K562 (cell line): ENCODE measurements around the gene KIF26A. TPM values are rescaled to one million over a fixed set of nuclear protein-coding genes. Genes with fewer than 3 reads are reported as not detected.

ENCODE experiments used
- ATAC-seq: fragments of 200-7000 bp; cut with Tn5 transposase; 3 replicates; pipeline ENCODE4 v1.9.1; 2020; ENCODE audit warnings: moderate library complexity
- BruUV-seq: library from RNA; stranded (reverse); fragments of 400-500 nt; replicated peaks from 2 replicates; lab custom pipeline; 2021; lab: Mats Ljungman, UMichigan
- CTCF ChIA-PET: fragments of 300-600 bp; formaldehyde crosslinking; extraction: SDS; loops from one replicate; lab custom pipeline; 2021; ENCODE audit warnings: low intra/inter-chr PET ratio; lab: Yijun Ruan, JAX
- POLR2A ChIA-PET: fragments of 300-600, 350-650 bp; sonication (Branson Sonifier 250); formaldehyde crosslinking; extraction: SDS; loops from one replicate; lab custom pipeline; 2021; ENCODE audit warnings: antibody characterized with exemption, inconsistent platforms; lab: Yijun Ruan, JAX
- DNase-seq, 4 experiments: peaks; one replicate each; pipeline versions ENCODE4 v3.0.0 to v3.0.0-alpha.2; 2011 to 2018; ENCODE audit warnings: low spot score in 3 of 4, mixed read lengths in 3 of 4; ENCODE audit errors: extremely low read depth in 1 of 4
- FAIRE-seq: peaks from 2 replicates; lab custom pipeline; 2011; peaks lifted over from hg19 to GRCh38; lab: Jason Lieb, UNC
- H2AFZ ChIP-seq: 2 replicates; pipeline ENCODE4 v1.6.0; 2011; ENCODE audit warnings: low read depth, low read length, control low read depth, inconsistent platforms
- H3K27ac ChIP-seq: fragments of 200-600 bp; 3 replicates; pipeline ENCODE4 v1.8.0; 2011; ENCODE audit warnings: low read depth, mild to moderate bottlenecking, control low read depth, inconsistent platforms, low read length, moderate library complexity, mixed read lengths; ENCODE audit errors: extremely low read depth
- H3K27me3 ChIP-seq, 2 experiments: fragments of 300-600 bp in 1 of 2; 2 replicates in 1 of 2; 3 replicates in 1 of 2; pipeline versions ENCODE4 v1.6.0 to v1.8.0; 2011; ENCODE audit warnings: inconsistent platforms in 2 of 2, low read length in 2 of 2, mild to moderate bottlenecking in 1 of 2, mixed read lengths in 1 of 2, moderate library complexity in 1 of 2; ENCODE audit not compliant: control insufficient read depth in 2 of 2, insufficient read depth in 2 of 2
- H3K36me3 ChIP-seq: fragments of 300-600 bp; 3 replicates; pipeline ENCODE4 v1.8.0; 2011; ENCODE audit warnings: mild to moderate bottlenecking, low read length, inconsistent platforms; ENCODE audit not compliant: control insufficient read depth, insufficient read depth
- H3K4me1 ChIP-seq, 2 experiments: fragments of 200-600 bp in 1 of 2; replicated peaks in 1 of 2; 2 replicates in 1 of 2; 3 replicates in 1 of 2; pipeline versions ENCODE4 v1.5.1 to v1.8.0; 2011; ENCODE audit warnings: inconsistent platforms in 2 of 2, low read length in 2 of 2, mild to moderate bottlenecking in 1 of 2, mixed read lengths in 1 of 2, moderate library complexity in 1 of 2; ENCODE audit not compliant: control insufficient read depth in 2 of 2, insufficient read depth in 2 of 2
- H3K4me2 ChIP-seq: 2 replicates; pipeline ENCODE4 v1.6.1; 2011; ENCODE audit warnings: low read length, control low read depth, inconsistent platforms, mixed read lengths; ENCODE audit not compliant: insufficient read depth
- H3K4me3 ChIP-seq: fragments of 200-600 bp; sonication (generic), shearing (Covaris generic); 2 replicates; pipeline ENCODE4 v1.5.1; 2016; ENCODE audit warnings: control low read depth, inconsistent platforms
- H3K79me2 ChIP-seq: fragments of 200-600 bp; 3 replicates; pipeline ENCODE4 v1.8.0; 2011; ENCODE audit warnings: low read length, inconsistent platforms; ENCODE audit not compliant: control insufficient read depth, insufficient read depth
- H3K9ac ChIP-seq, 2 experiments: 2 replicates each; pipeline versions ENCODE4 v1.6.0 to v1.6.1; 2011; ENCODE audit warnings: low read depth in 2 of 2, low read length in 2 of 2, control low read depth in 1 of 2, inconsistent platforms in 1 of 2, mild to moderate bottlenecking in 1 of 2, mixed read lengths in 1 of 2; ENCODE audit not compliant: insufficient read depth in 1 of 2
- H3K9me1 ChIP-seq: one replicate; pipeline ENCODE4 v1.6.0; 2011; ENCODE audit warnings: inconsistent platforms, mild to moderate bottlenecking, low read length, moderate library complexity; ENCODE audit not compliant: control insufficient read depth, insufficient read depth
- H3K9me3 ChIP-seq: replicated peaks from 2 replicates; pipeline ENCODE4 v1.5.1; 2011; ENCODE audit warnings: low read depth, low read length, inconsistent platforms; ENCODE audit not compliant: control insufficient read depth, insufficient read depth
- H4K20me1 ChIP-seq: replicated peaks from 2 replicates; pipeline ENCODE4 v1.6.1; 2011; ENCODE audit warnings: low read length, inconsistent platforms, mixed read lengths; ENCODE audit not compliant: control insufficient read depth, insufficient read depth
- NR2C2 ChIP-seq, 2 experiments: fragments of 200-800 bp in 1 of 2; sonication (Bioruptor generic) in 1 of 2; sonication (generic) in 1 of 2; formaldehyde crosslinking in 1 of 2; IDR thresholded peaks; 2 replicates each; pipeline versions ENCODE4 v1.6.1 to v1.8.0; 2016 to 2022; ENCODE audit warnings: mild to moderate bottlenecking in 1 of 2, missing compliant biosample characterization in 1 of 2, missing genetic modification characterization in 1 of 2, missing genetic modification reagents in 1 of 2
- OTX1 ChIP-seq: fragments of 450-650 bp; formaldehyde crosslinking; IDR thresholded peaks from 2 replicates; pipeline ENCODE4 v1.4.0; 2022; ENCODE audit warnings: mild to moderate bottlenecking
- POLR2H ChIP-seq: IDR thresholded peaks from 2 replicates; pipeline ENCODE4 v1.6.1; 2016; ENCODE audit warnings: missing genetic modification characterization, low read depth, mild to moderate bottlenecking, control low read depth, missing compliant biosample characterization, moderate library complexity
- RFX7 ChIP-seq: fragments of 250-450 bp; sonication (Bioruptor Pico); IDR thresholded peaks from 2 replicates; pipeline ENCODE4 v1.5.1; 2021; ENCODE audit warnings: mild to moderate bottlenecking
- TEAD4 ChIP-seq, 2 experiments: sonication (generic) in 1 of 2; formaldehyde crosslinking in 1 of 2; IDR thresholded peaks; 2 replicates each; pipeline versions ENCODE4 v1.6.1 to v1.8.0; 2012 to 2022; ENCODE audit warnings: borderline replicate concordance in 1 of 2, inconsistent platforms in 1 of 2, low read length in 1 of 2, mild to moderate bottlenecking in 1 of 2, missing genetic modification reagents in 1 of 2
- WGBS: fragments of 100-300 bp; shearing (Covaris generic); methylation state at CpG from one replicate; pipeline ENCODE4 v1.1.6; 2016; ENCODE audit warnings: low coverage, mixed read lengths; ENCODE audit not compliant: insufficient coverage; ENCODE audit errors: missing lambda C conversion rate; 5-methylcytosine and 5-hydroxymethylcytosine counted together
- in situ Hi-C: fragments of 300-500 bp; cut with MboI; formaldehyde crosslinking; loops from 4 replicates; pipeline ENCODE4 v1.15.0; 2018; ENCODE audit warnings: inconsistent platforms, mixed read lengths
- intact Hi-C: fragments of 100-400 bp; cut with micrococcal nuclease; formaldehyde crosslinking; loops from 2 replicates; pipeline ENCODE4 v1.14.2; 2022
- polyA plus RNA-seq, 8 experiments: library from polyadenylated mRNA; depleted of rRNA in 4 of 8; stranded (reverse) in 5 of 8; unstranded in 3 of 8; fragments of >200 nt; fragmentation: Nextera tagmentation in 2 of 8; fragmentation: Illumina TruSeq in 1 of 8; extraction: Ambion mirVana in 2 of 8; extraction: Trizol in 1 of 8; gene quantifications; 2 replicates each; pipeline versions ENCODE4 v1.2.1 to v1.2.3, GENCODE V29; 2011 to 2014; ENCODE audit warnings: inconsistent platforms in 1 of 8, missing spikeins in 1 of 8
- total RNA-seq, 7 experiments: library from RNA; depleted of rRNA in 6 of 7; stranded (reverse); fragments of >200 nt in 6 of 7; fragmentation: Illumina TruSeq in 2 of 7; extraction: Trizol in 2 of 7; gene quantifications; 2 replicates each; pipeline versions ENCODE4 v1.2.1 to v1.2.3, GENCODE V29; 2011 to 2021; ENCODE audit warnings: low replicate concordance in 1 of 7
- TF ChIP-seq, protein P1 (sequence below): fragments of 450-650 bp; IDR thresholded peaks from 2 replicates; pipeline ENCODE4 v1.6.1; 2016

KIF26A gene
- total and polyA plus RNA-seq, 9 of the 15 experiments (the other 6 are each of a cell fraction or from before 2014, with no cell fraction given), result 0.04 TPM; not detected in 8

DNA sequence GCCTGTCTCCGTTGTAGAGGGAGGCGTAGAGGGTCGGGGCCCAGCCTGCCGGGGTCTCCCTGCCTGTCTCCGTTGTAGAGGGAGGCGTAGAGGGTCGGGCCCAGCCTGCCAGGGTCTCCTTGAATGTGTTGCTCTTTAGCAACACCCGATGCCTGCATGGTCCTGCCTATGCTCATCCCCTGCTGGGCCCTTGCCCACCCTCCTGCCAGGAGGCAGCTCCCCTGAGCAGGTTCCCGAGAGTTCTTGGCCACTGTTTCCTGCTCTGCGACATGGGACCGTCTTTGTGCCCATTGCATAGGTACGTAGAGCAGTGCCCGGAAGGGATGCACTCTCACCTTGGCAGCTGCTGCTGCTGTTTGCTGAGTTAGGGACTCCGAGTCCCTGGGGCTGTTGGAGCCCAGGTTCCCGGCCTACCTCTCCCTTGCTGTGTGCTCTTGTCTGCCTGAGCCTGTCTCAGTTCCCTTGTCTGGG is 3.3 kb downstream of the KIF26A start:
- ATAC-seq (no peak), DNase-seq (no peak), FAIRE-seq (no peak)
- Histone ChIP-seq H3K9me1 (no peaks in the 10 kb centered on the region), H3K79me2 (no peaks in the 10 kb centered on the region), H3K36me3 (no peaks in the 10 kb centered on the region), H3K9me3 (no peaks in the 10 kb centered on the region), H3K4me3 (no peak overlapping the region), H3K27me3 (peaks cover 0 to 20% of the 10 kb centered on the region in 2 experiments; a peak in 1 of 5 replicates), H4K20me1 (no peaks in the 10 kb centered on the region), H3K4me2 (no peak overlapping the region), H3K27ac (no peak overlapping the region), H3K4me1 (0 out of 5 replicates have a peak, but pooled peaks cover 0 to 7% of the 10 kb centered on the region in 2 experiments), H3K9ac (no peak overlapping the region), H2AFZ (no peak overlapping the region)
- ChIA-PET CTCF (no interaction called here), POLR2A (no interaction called here)
- TF ChIP-seq, protein P1, sequence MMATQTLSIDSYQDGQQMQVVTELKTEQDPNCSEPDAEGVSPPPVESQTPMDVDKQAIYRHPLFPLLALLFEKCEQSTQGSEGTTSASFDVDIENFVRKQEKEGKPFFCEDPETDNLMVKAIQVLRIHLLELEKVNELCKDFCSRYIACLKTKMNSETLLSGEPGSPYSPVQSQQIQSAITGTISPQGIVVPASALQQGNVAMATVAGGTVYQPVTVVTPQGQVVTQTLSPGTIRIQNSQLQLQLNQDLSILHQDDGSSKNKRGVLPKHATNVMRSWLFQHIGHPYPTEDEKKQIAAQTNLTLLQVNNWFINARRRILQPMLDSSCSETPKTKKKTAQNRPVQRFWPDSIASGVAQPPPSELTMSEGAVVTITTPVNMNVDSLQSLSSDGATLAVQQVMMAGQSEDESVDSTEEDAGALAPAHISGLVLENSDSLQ, result no peak
- TF ChIP-seq RFX7 (CRISPR knock-in tag), result no peak
- TF ChIP-seq NR2C2 (CRISPR knock-in tag; IDR thresholded peaks at IDR 0.05), result no peak
- no peak for TF ChIP-seq NR2C2 (tag; IDR thresholded peaks at IDR 0.05)
- no peak for TF ChIP-seq POLR2H (tag)
- TF ChIP-seq OTX1 (CRISPR knock-in tag), result no peak
- TF ChIP-seq TEAD4 (IDR thresholded peaks at IDR 0.05; ENCODE audit: low read length), result no peak
- no peak for TF ChIP-seq TEAD4 (CRISPR knock-in tag; IDR thresholded peaks at IDR 0.05; ENCODE audit: borderline replicate concordance)
- 7% methylated on average over 9 of the region's 15 CpGs for WGBS
- in situ Hi-C loops (no loop called here), intact Hi-C loops (no loop called here)
- no TSS peak for BruUV-seq
